Mucosa of stomach (tissue), 1 donor: Measurements from ENCODE around the gene RFPL1.
"Not testable (repeated sequence)": the region's sequence is repeated elsewhere in the genome, so short reads cannot be mapped to it uniquely, and the experiment has no call there.

Source experiments
- H3K27me3 ChIP-seq: one replicate; pipeline ENCODE4 v1.7.0; 2013; ENCODE audit warnings: mild to moderate bottlenecking, low read length; ENCODE audit not compliant: control insufficient read depth, insufficient read depth
- H3K36me3 ChIP-seq: one replicate; pipeline ENCODE4 v1.7.0; 2013; ENCODE audit warnings: low read length; ENCODE audit not compliant: control insufficient read depth, insufficient read depth
- H3K4me1 ChIP-seq: one replicate; pipeline ENCODE4 v1.7.0; 2013; ENCODE audit warnings: mild to moderate bottlenecking, low read length; ENCODE audit not compliant: control insufficient read depth, insufficient read depth
- H3K4me3 ChIP-seq: one replicate; pipeline ENCODE4 v1.7.0; 2013; ENCODE audit warnings: low read length
- H3K9ac ChIP-seq: one replicate; pipeline ENCODE4 v1.7.0; 2013; ENCODE audit warnings: mild to moderate bottlenecking, low read length, moderate library complexity
- H3K9me3 ChIP-seq: one replicate; pipeline ENCODE4 v1.7.0; 2013; ENCODE audit warnings: mild to moderate bottlenecking, low read length, moderate library complexity; ENCODE audit not compliant: control insufficient read depth
- donor health status: Pancreatic carcinoma.

RFPL1 gene

DNA sequence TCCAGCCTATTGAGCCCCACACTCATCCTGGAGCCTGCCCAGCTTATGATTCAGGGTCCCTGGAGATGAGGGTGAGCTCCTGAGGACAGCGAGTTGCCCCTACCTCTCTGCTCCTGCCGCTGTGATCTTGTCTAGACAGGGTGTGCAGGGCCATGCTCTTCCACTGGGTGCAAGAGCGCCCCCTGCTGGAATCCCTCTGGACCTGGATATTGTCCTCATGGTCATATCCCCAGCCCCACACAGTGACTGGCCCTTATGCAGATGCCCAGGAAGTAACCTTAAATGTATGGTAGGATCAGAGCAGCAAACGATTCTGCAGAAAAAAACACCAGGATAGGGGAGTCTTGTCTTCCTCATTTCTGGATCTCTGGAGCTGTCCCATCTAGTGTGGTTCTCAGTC, 25.6 kb upstream of the RFPL1 start:
- H3K9ac ChIP-seq, H3K9me3 ChIP-seq, H3K36me3 ChIP-seq, H3K4me1 ChIP-seq, H3K4me3 ChIP-seq, H3K27me3 ChIP-seq: not testable (repeated sequence)

GRCh38 chr22:29414951-29415591, 23.3 kb upstream of the RFPL1 start:
- not testable (repeated sequence) for H3K36me3 ChIP-seq, H3K27me3 ChIP-seq, H3K4me1 ChIP-seq, H3K9me3 ChIP-seq
- Histone ChIP-seq H3K4me3 (peak overlapping the region; percentile 56), H3K9ac (peak overlapping the region; percentile 35)

DNA sequence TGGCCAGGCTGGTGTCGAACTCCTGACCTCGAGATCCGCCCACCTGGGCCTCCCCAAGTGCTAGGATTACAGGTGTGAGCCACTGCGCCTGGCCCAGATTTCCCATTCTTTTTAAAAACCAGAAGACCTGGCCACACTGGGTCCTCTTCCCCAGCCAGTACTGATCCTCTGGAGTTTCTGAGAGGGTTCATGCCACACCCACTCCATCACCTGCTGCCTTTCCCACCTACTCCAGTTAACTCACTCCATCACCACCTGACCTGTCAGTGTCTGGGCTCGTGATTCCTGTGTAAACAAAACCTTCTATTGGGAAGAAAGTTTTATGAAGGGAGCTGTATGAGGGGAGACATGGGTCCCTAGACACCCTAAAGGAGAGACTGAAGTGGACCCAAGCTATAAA, 19.7 kb upstream of the RFPL1 start:
- not testable (repeated sequence) for H3K9me3 ChIP-seq, H3K4me1 ChIP-seq, H3K9ac ChIP-seq, H3K4me3 ChIP-seq, H3K27me3 ChIP-seq, H3K36me3 ChIP-seq

- H3K27me3 ChIP-seq, result peaks cover 6% of the 10 kb centered on the region
- H3K4me3 ChIP-seq, result no peak overlapping the region
- H3K36me3 ChIP-seq, result no peaks in the 10 kb centered on the region
- H3K4me1 ChIP-seq, result no peaks in the 10 kb centered on the region
- no peak overlapping the region for H3K9ac ChIP-seq
- no peaks in the 10 kb centered on the region for H3K9me3 ChIP-seq
Measured at GRCh38 chr22:29426476-29426875, 11.9 kb upstream of the RFPL1 start.

DNA sequence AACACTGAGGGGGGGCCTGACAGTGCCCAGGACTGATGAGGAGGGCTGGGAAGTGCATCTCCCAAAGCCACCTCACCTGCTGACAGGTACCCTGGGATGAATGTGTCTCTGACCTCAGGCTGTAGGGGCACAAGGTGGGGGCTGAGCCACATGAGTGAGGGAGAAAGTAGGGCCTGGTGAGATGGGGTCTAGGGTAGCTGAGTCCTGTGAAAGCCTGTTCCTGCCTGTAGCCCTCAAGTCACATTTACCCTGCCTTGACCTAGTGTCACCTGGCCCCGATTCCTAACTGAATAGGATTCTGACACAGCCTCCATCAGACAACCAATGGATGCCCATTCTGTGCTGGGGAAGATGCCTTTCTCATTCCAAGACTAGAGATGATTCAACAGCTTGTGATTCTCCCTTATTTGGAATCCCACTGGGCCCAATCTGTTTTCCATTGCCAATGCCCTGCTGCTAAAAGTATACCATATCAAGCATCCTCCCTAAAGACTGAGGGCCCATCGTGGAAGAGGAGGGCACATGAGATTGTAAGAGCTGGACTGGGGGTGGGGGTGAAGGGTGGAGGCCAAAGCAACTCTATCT, 11.1 kb upstream of the RFPL1 start:
- no peaks in the 10 kb centered on the region for H3K36me3 ChIP-seq
- peaks cover 8% of the 10 kb centered on the region for H3K27me3 ChIP-seq
- no peak overlapping the region for H3K9ac ChIP-seq
- H3K9me3 ChIP-seq, result no peaks in the 10 kb centered on the region
- no peak overlapping the region for H3K4me3 ChIP-seq
- H3K4me1 ChIP-seq, result no peaks in the 10 kb centered on the region

GRCh38 chr22:29431986-29432385, 6.4 kb upstream of the RFPL1 start:
- H3K27me3 ChIP-seq, result peaks cover 8% of the 10 kb centered on the region
- no peak overlapping the region for H3K4me3 ChIP-seq
- H3K4me1 ChIP-seq, result no peaks in the 10 kb centered on the region
- no peak overlapping the region for H3K9ac ChIP-seq
- H3K36me3 ChIP-seq, result no peaks in the 10 kb centered on the region
- H3K9me3 ChIP-seq, result no peaks in the 10 kb centered on the region

DNA sequence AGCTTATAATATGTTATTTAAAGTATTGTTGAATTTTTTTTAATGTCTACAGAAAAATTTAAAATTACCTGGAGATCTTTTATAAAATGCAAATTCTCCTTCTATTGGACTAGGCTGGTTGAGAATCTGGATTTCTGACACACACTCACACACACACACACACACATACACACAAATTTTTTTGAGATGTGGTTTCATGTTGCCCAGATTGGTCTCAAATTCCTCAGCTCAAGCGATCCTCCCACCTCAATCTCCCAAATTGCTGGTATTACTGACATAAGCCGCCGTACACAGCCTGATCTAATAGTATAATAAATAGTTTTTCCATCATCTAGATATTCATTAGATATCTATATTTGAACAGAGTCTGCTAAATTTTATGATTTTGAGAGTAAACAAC, 4.5 kb upstream of the RFPL1 start:
- Histone ChIP-seq H3K4me3 (no peak overlapping the region), H3K9ac (no peak overlapping the region), H3K27me3 (peaks cover 8% of the 10 kb centered on the region), H3K4me1 (no peaks in the 10 kb centered on the region), H3K9me3 (no peaks in the 10 kb centered on the region), H3K36me3 (no peaks in the 10 kb centered on the region)

DNA sequence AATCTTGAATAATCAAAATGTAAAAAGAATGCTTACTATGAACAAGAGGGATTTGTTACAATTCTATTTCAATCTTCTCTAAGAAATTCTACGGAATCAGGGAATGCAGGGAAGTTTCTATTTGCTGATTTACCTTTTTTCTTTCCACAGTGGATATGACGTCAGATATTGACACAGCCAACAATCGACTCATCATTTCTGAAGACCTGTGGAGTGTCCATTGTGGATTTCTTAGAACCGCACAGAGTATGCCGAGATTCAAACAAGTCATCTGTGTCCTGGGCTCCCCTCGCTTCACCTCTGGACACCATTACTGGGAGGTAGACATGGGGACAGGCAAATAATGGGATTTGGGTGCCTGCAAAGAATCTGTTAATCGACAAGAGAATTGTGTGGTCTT, 4.1 kb upstream of the RFPL1 start:
- Histone ChIP-seq H3K4me3 (no peak overlapping the region), H3K27me3 (peaks cover 8% of the 10 kb centered on the region), H3K4me1 (no peaks in the 10 kb centered on the region), H3K36me3 (no peaks in the 10 kb centered on the region), H3K9ac (no peak overlapping the region), H3K9me3 (no peaks in the 10 kb centered on the region)

- no peak overlapping the region for H3K9ac ChIP-seq
- H3K36me3 ChIP-seq, result no peaks in the 10 kb centered on the region
- no peaks in the 10 kb centered on the region for H3K4me1 ChIP-seq
- peaks cover 8% of the 10 kb centered on the region for H3K27me3 ChIP-seq
- H3K4me3 ChIP-seq, result no peak overlapping the region
- H3K9me3 ChIP-seq, result no peaks in the 10 kb centered on the region
Measured at GRCh38 chr22:29435236-29436136, 2.9 kb upstream of the RFPL1 start.

DNA sequence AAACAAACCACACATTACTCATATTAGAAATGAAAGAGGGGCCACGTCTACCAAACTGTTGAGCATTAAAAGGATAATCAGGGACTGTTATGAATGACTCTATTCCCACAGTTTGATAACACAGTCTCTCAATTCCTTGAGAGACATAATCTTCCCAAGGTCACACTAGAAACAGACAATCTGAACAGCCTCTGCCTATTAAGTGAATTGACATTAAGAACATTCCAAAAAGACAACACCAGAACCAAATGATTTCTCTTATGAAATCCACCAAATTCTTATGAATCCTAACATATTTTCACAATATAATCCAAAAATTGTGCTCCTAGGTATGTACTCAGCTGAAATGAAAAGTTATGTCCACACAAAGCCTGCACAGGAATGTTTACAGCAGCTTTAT, 4.6 kb downstream of the RFPL1 start:
- Histone ChIP-seq H3K9ac (no peak overlapping the region), H3K4me1 (no peaks in the 10 kb centered on the region), H3K36me3 (no peaks in the 10 kb centered on the region), H3K9me3 (no peaks in the 10 kb centered on the region), H3K4me3 (no peak overlapping the region), H3K27me3 (no peaks in the 10 kb centered on the region)

DNA sequence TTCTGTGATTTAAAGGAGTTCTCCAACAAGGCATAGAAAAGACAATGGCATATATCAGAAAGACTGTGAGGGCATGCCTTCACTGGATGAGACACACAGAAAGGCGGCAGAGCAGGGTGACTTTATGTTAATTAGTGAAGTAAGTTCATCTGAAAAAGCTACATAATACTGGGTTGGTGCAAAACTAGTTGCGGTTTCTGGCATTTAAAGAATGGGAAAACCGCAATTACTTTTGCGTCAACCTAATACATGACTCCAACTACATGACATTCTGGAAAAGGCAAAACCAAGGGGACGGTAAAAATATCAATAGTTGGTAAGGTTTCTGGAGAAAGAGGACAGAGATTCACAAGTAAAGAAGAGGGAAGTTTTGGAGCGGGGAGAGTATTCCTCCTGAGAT, 5.1 kb downstream of the RFPL1 start:
- Histone ChIP-seq H3K4me3 (no peak overlapping the region), H3K27me3 (no peaks in the 10 kb centered on the region), H3K36me3 (no peaks in the 10 kb centered on the region), H3K9me3 (no peaks in the 10 kb centered on the region), H3K4me1 (no peaks in the 10 kb centered on the region), H3K9ac (no peak overlapping the region)
